OCI-LY3 (cell line): ENCODE data around the gene XIAP.

Experiments used
- H2AFZ ChIP-seq: fragments of 200-600, 300-600 bp; shearing (Covaris generic); 2 replicates; pipeline ENCODE4 v1.6.0; 2014; ENCODE audit warnings: antibody characterized with exemption, low read depth, low read length
- H3K27ac ChIP-seq: fragments of 200-600, 300-600 bp; sonication (generic); 2 replicates; pipeline ENCODE4 v1.5.1; 2014; ENCODE audit warnings: mild to moderate bottlenecking, low read length, moderate library complexity, mixed read lengths
- H3K27me3 ChIP-seq: fragments of 200-600, 300-600 bp; sonication (generic); 2 replicates; pipeline ENCODE4 v1.6.1; 2014; ENCODE audit warnings: low read depth, low read length, mixed read lengths
- H3K36me3 ChIP-seq: fragments of 200-600, 300-600 bp; sonication (generic); replicated peaks from 2 replicates; pipeline ENCODE3; 2014; ENCODE audit warnings: low read depth, low read length, mixed read lengths
- H3K4me1 ChIP-seq: fragments of 300-600, 200-600 bp; sonication (generic); 2 replicates; pipeline ENCODE4 v1.6.1; 2014; ENCODE audit warnings: low read length, mixed read lengths
- H3K4me2 ChIP-seq: fragments of 200-600, 300-600 bp; sonication (generic); 2 replicates; pipeline ENCODE4 v1.6.1; 2014; ENCODE audit warnings: low read length, mixed read lengths
- H3K4me3 ChIP-seq: fragments of 300-600, 200-600 bp; sonication (generic); 2 replicates; pipeline ENCODE4 v1.5.1; 2014; ENCODE audit warnings: antibody characterized with exemption, mild to moderate bottlenecking, low read length, moderate library complexity
- H3K79me2 ChIP-seq: fragments of 300-600, 200-600 bp; shearing (Covaris generic); 2 replicates; pipeline ENCODE4 v1.6.1; 2014; ENCODE audit warnings: mild to moderate bottlenecking, low read length, mixed read lengths
- H3K9ac ChIP-seq: fragments of 300-600, 200-600 bp; shearing (Covaris generic); 2 replicates; pipeline ENCODE4 v1.6.0; 2014; ENCODE audit warnings: mild to moderate bottlenecking, low read length, moderate library complexity
- H3K9me3 ChIP-seq: fragments of 200-600, 300-600 bp; shearing (Covaris generic); 2 replicates; pipeline ENCODE4 v1.6.1; 2014; ENCODE audit warnings: low read length, mixed read lengths; ENCODE audit not compliant: insufficient read depth
- H4K20me1 ChIP-seq: fragments of 200-600, 300-600 bp; sonication (generic); 2 replicates; pipeline ENCODE4 v1.6.1; 2016; ENCODE audit warnings: low read length, mixed read lengths; ENCODE audit not compliant: insufficient read depth
- CTCF ChIP-seq: fragments of 200-600, 300-600 bp; sonication (generic); IDR thresholded peaks from 2 replicates; pipeline ENCODE4 v1.5.1; 2014; ENCODE audit warnings: antibody characterized with exemption, low read length, low read depth
- EZH2phosphoT487 ChIP-seq: fragments of 200-600 bp; shearing (Covaris generic); IDR thresholded peaks from 2 replicates; pipeline ENCODE4 v1.6.1; 2018; ENCODE audit warnings: antibody characterized with exemption, mixed run types, low read depth

Gene XIAP

DNA sequence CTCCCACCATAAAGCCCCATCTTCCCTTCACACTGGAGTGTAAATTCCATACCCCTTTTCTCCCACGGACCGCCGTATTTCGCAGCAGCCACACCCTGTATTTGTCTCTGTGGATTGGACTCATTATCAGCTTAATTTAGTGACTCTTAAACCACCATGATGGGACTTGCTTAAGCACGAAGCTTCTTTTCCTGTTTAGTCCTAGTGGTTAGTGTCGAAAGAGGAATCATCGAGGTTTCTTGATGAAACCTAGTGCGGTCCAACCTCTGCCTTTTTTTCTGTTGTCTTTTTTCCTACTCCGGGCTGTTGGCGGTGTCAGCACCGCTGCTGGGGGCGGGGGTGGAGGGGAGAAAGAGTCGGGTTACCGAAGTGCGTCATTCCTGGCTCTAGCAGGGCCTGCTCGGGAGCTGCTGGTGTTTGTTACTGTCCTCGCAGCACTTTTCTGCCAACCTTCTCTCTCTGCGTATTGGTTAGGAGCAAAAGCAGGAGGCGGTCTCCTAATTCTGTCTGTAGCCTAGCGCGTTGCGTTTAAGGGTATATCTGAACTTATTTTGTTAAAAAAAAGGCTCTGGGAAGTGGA is 103.0 kb downstream of the XIAP start:
- Histone ChIP-seq H3K4me2 (peak overlapping the region; percentile 88), H3K36me3 (no peaks in the 10 kb centered on the region), H3K27me3 (no peaks in the 10 kb centered on the region), H3K9me3 (no peaks in the 10 kb centered on the region), H3K4me1 (peaks cover 17% of the 10 kb centered on the region), H3K27ac (peak overlapping the region; percentile 98), H3K79me2 (peaks cover 79% of the 10 kb centered on the region), H4K20me1 (peaks cover 46% of the 10 kb centered on the region), H2AFZ (no peak overlapping the region), H3K9ac (peak overlapping the region; percentile 97), H3K4me3 (peak overlapping the region; percentile 98)
- TF ChIP-seq CTCF (no peak), EZH2phosphoT487 (no peak)
